Panc1 (cell line): Measurements from ENCODE around the gene PARD3. TPM values are rescaled to one million over a fixed set of nuclear protein-coding genes. Genes with fewer than 3 reads are reported as not detected.

Source experiments
- ATAC-seq: fragments of 200-7000 bp; cut with Tn5 transposase; 2 replicates; pipeline ENCODE4 v1.9.1; 2020; ENCODE audit warnings: mild to moderate bottlenecking, moderate library complexity
- BruUV-seq: library from RNA; stranded (reverse); fragments of 400-500 nt; replicated peaks from 2 replicates; lab custom pipeline; 2021; lab: Mats Ljungman, UMichigan
- CTCF ChIA-PET: fragments of 300-600 bp; sonication (Branson Sonifier 250); formaldehyde crosslinking; loops from one replicate; lab custom pipeline; 2022; ENCODE audit warnings: antibody characterized with exemption; lab: Charles Lee
- POLR2A ChIA-PET: fragments of 300-600 bp; sonication (Branson Sonifier 250); formaldehyde crosslinking; loops from one replicate; lab custom pipeline; 2022; ENCODE audit warnings: antibody characterized with exemption; lab: Charles Lee
- DNase-seq: peaks from one replicate; pipeline ENCODE4 v3.0.0-alpha.2; 2010; ENCODE audit warnings: low read depth, low spot score
- H3K27ac ChIP-seq: 2 replicates; pipeline ENCODE4 v1.5.1; 2011; ENCODE audit warnings: mild to moderate bottlenecking, low read length, inconsistent platforms
- H3K27me3 ChIP-seq: fragments of 200-500 bp; sonication (Bioruptor generic); 2 replicates; pipeline ENCODE4 v1.6.0; 2014; ENCODE audit warnings: low read length, inconsistent platforms; ENCODE audit not compliant: control insufficient read depth, insufficient read depth
- H3K36me3 ChIP-seq: fragments of 200-500 bp; sonication (Bioruptor generic); 2 replicates; pipeline ENCODE4 v1.5.1; 2014; ENCODE audit warnings: inconsistent platforms, mild to moderate bottlenecking, low read length, moderate library complexity; ENCODE audit not compliant: control insufficient read depth, insufficient read depth
- H3K4me1 ChIP-seq: 2 replicates; pipeline ENCODE4 v1.5.1; 2011; ENCODE audit warnings: inconsistent platforms, mild to moderate bottlenecking, low read length, moderate library complexity; ENCODE audit not compliant: control insufficient read depth, insufficient read depth
- H3K4me3 ChIP-seq, 2 experiments: 2 replicates each; pipeline ENCODE4 v1.5.1; 2011 to 2012; ENCODE audit warnings: low read depth in 2 of 2, low read length in 2 of 2, mild to moderate bottlenecking in 2 of 2, inconsistent platforms in 1 of 2, moderate library complexity in 1 of 2
- H3K9me3 ChIP-seq: fragments of 200-500 bp; sonication (Bioruptor generic); 2 replicates; pipeline ENCODE4 v1.5.1; 2014; ENCODE audit warnings: low read depth, mild to moderate bottlenecking, inconsistent platforms, low read length, moderate library complexity; ENCODE audit not compliant: control insufficient read depth, insufficient read depth
- CTCF ChIP-seq: fragments of 450-650 bp; IDR thresholded peaks from 2 replicates; pipeline ENCODE4 v1.5.1; 2017; ENCODE audit warnings: mild to moderate bottlenecking
- POLR2AphosphoS5 ChIP-seq: IDR thresholded peaks from 2 replicates; pipeline ENCODE4 v1.6.1; 2012; ENCODE audit warnings: mild to moderate bottlenecking, low read depth, low read length, moderate library complexity
- REST ChIP-seq, 2 experiments: IDR thresholded peaks; 2 replicates each; pipeline ENCODE4 v1.6.1; 2011 to 2012; ENCODE audit warnings: low read depth in 2 of 2, control low read depth in 1 of 2, low read length in 1 of 2, mild to moderate bottlenecking in 1 of 2, moderate library complexity in 1 of 2; ENCODE audit not compliant: insufficient read depth in 1 of 2
- SIN3A ChIP-seq: IDR thresholded peaks from 2 replicates; pipeline ENCODE4 v1.6.1; 2012; ENCODE audit warnings: low read depth, mild to moderate bottlenecking, low read length, moderate library complexity, borderline replicate concordance; ENCODE audit not compliant: insufficient read depth
- TCF7L2 ChIP-seq: IDR thresholded peaks from 2 replicates; pipeline ENCODE4 v1.6.1; 2011; ENCODE audit warnings: mild to moderate bottlenecking, low read depth, low read length, inconsistent platforms
- in situ Hi-C: cut with HindIII; loops from 2 replicates; pipeline ENCODE4 v1.10.0; 2016; ENCODE audit warnings: low sequenced_read_pairs, low pct_unique_long_range_greater_than_20kb
- intact Hi-C: fragments of 100-400 bp; cut with micrococcal nuclease; formaldehyde crosslinking; loops from one replicate; pipeline ENCODE4 v1.10.0; 2022; ENCODE audit not compliant: unreplicated experiment
- total RNA-seq: library from RNA; stranded (reverse); gene quantifications from one replicate; pipeline ENCODE4 v1.2.1, GENCODE V29; 2021; ENCODE audit not compliant: unreplicated experiment

The PARD3 gene
- total RNA-seq, 1 experiment from 2014 or later = 29.8 TPM

GRCh38 chr10:34655286-34656170 lies 159.6 kb downstream of the PARD3 start:
- POLR2A ChIA-PET = no interaction called here
- no TSS peak for BruUV-seq
- no peak overlapping the region for H3K27ac ChIP-seq
- in situ Hi-C loops (no loop called here), intact Hi-C loops (no loop called here)
- peak; percentile 56 for DNase-seq
- H3K4me3 ChIP-seq = no peak overlapping the region
- no peaks in the 10 kb centered on the region for H3K9me3 ChIP-seq
- H3K36me3 ChIP-seq = no peaks in the 10 kb centered on the region
- H3K4me1 ChIP-seq = no peaks in the 10 kb centered on the region; the same call in 1 of the 2 replicates
- TF ChIP-seq TCF7L2 (no peak), CTCF (peak; percentile 75)
- no peak for ATAC-seq
- no peaks in the 10 kb centered on the region for H3K27me3 ChIP-seq
- CTCF ChIA-PET = interaction anchor here (0.6 to 1.0 kb wide), 3 partner anchors 69 to 371 kb away, joined by 3 to 6 read pairs (median 5); no protein-coding TSS in a partner anchor

- no peak overlapping the region for H3K4me3 ChIP-seq
- H3K9me3 ChIP-seq = no peaks in the 10 kb centered on the region
- ATAC-seq (no peak), DNase-seq (no peak)
- H3K4me1 ChIP-seq = no peaks in the 10 kb centered on the region; the same call in 1 of the 2 replicates
- intact Hi-C loops (no loop called here), in situ Hi-C loops (no loop called here)
- no peak overlapping the region for H3K27ac ChIP-seq
- TF ChIP-seq CTCF = no peak
- no peak for TF ChIP-seq POLR2AphosphoS5
- TF ChIP-seq TCF7L2 = no peak
- no peak for TF ChIP-seq REST (IDR thresholded peaks at IDR 0.05; ENCODE audit: insufficient read depth in 1 of 2, low read depth in 2 of 2, low read length in 1 of 2)
- TF ChIP-seq SIN3A = no peak
- ChIA-PET POLR2A (no interaction called here), CTCF (no interaction called here)
- no TSS peak for BruUV-seq
- no peaks in the 10 kb centered on the region for H3K27me3 ChIP-seq
- no peaks in the 10 kb centered on the region for H3K36me3 ChIP-seq
Observed at GRCh38 chr10:34654211-34654610, 160.9 kb downstream of the PARD3 start.
